Measurements from ENCODE around the gene PALM.

Gene PALM

DNA sequence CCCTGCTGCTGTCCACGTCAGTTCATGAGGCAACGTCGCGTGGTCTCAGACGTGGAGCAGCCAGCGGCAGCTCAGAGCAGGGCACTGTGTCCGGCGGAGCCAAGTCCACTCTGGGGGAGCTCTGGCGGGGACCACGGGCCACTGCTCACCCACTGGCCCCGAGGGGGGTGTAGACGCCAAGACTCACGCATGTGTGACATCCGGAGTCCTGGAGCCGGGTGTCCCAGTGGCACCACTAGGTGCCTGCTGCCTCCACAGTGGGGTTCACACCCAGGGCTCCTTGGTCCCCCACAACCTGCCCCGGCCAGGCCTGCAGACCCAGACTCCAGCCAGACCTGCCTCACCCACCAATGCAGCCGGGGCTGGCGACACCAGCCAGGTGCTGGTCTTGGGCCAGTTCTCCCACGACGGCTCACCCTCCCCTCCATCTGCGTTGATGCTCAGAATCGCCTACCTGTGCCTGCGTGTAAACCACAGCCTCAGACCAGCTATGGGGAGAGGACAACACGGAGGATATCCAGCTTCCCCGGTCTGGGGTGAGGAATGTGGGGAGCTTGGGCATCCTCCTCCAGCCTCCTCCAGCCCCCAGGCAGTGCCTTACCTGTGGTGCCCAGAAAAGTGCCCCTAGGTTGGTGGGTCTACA, 25.9 kb upstream of the PALM start (continued):
- TF ChIP-seq, protein P1, sequence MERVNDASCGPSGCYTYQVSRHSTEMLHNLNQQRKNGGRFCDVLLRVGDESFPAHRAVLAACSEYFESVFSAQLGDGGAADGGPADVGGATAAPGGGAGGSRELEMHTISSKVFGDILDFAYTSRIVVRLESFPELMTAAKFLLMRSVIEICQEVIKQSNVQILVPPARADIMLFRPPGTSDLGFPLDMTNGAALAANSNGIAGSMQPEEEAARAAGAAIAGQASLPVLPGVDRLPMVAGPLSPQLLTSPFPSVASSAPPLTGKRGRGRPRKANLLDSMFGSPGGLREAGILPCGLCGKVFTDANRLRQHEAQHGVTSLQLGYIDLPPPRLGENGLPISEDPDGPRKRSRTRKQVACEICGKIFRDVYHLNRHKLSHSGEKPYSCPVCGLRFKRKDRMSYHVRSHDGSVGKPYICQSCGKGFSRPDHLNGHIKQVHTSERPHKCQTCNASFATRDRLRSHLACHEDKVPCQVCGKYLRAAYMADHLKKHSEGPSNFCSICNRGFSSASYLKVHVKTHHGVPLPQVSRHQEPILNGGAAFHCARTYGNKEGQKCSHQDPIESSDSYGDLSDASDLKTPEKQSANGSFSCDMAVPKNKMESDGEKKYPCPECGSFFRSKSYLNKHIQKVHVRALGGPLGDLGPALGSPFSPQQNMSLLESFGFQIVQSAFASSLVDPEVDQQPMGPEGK (CRISPR knock-in tag; IDR thresholded peaks at IDR 0.05; ENCODE audit: borderline replicate concordance): no peak
- TF ChIP-seq ZNF70 (CRISPR knock-in tag; IDR thresholded peaks at IDR 0.05) (no peak), PPARA (CRISPR knock-in tag; IDR thresholded peaks at IDR 0.05; ENCODE audit: borderline replicate concordance) (no peak), ZFP3 (CRISPR knock-in tag; IDR thresholded peaks at IDR 0.05) (no peak), GLIS3 (CRISPR knock-in tag; IDR thresholded peaks at IDR 0.05) (no peak), OSR1 (CRISPR knock-in tag; IDR thresholded peaks at IDR 0.05) (no peak), TCF4 (CRISPR knock-in tag; IDR thresholded peaks at IDR 0.05; ENCODE audit: borderline replicate concordance) (no peak), CSDC2 (CRISPR knock-in tag; IDR thresholded peaks at IDR 0.05) (no peak), RARB (CRISPR knock-in tag; IDR thresholded peaks at IDR 0.05) (no peak)
- TF ChIP-seq, protein P2, sequence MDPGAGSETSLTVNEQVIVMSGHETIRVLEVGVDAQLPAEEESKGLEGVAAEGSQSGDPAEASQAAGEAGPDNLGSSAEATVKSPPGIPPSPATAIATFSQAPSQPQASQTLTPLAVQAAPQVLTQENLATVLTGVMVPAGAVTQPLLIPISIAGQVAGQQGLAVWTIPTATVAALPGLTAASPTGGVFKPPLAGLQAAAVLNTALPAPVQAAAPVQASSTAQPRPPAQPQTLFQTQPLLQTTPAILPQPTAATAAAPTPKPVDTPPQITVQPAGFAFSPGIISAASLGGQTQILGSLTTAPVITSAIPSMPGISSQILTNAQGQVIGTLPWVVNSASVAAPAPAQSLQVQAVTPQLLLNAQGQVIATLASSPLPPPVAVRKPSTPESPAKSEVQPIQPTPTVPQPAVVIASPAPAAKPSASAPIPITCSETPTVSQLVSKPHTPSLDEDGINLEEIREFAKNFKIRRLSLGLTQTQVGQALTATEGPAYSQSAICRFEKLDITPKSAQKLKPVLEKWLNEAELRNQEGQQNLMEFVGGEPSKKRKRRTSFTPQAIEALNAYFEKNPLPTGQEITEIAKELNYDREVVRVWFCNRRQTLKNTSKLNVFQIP (CRISPR knock-in tag; IDR thresholded peaks at IDR 0.05; ENCODE audit: borderline replicate concordance, low read depth): no peak

DNA sequence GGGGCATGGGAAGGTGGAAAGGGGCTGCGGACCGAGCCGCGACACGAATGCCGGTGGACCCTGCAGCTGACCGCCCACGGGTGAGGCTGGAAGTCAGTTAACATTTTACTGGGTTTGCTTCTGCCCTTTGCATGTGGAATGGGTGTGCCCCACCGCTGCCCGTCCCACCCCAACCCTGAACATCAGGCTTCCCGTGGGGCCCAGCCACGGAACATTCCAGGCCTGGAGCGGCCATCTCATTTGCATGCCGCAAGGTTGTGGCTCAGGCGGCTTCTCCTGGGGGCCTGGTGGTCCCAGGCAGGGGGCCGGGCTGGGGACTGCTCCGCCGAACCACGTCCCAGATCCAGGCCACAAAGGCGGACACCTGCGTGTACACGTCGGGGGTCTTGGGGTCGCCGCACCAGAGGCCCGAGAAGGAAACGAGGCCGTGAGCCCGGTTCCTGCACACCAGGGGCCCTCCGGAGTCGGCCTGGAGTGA, 23.2 kb upstream of the PALM start:
- TF ChIP-seq ZFP30 (CRISPR knock-in tag; IDR thresholded peaks at IDR 0.05): no peak
- no peak for TF ChIP-seq ESRRG (CRISPR knock-in tag; IDR thresholded peaks at IDR 0.05)
- no peak for TF ChIP-seq ZNF565 (CRISPR knock-in tag; conservative IDR thresholded peaks at IDR 0.05; ENCODE audit: low read depth)
- no peak for TF ChIP-seq PPARA (CRISPR knock-in tag; IDR thresholded peaks at IDR 0.05; ENCODE audit: borderline replicate concordance)
- no peak for TF ChIP-seq BACH2 (CRISPR knock-in tag; IDR thresholded peaks at IDR 0.05; ENCODE audit: borderline replicate concordance)
- TF ChIP-seq CSDC2 (CRISPR knock-in tag; IDR thresholded peaks at IDR 0.05): no peak
- TF ChIP-seq ZFP3 (CRISPR knock-in tag; IDR thresholded peaks at IDR 0.05): no peak
- TF ChIP-seq, protein P1 (CRISPR knock-in tag; IDR thresholded peaks at IDR 0.05; ENCODE audit: borderline replicate concordance): no peak
- no peak for ATAC-seq

DNA sequence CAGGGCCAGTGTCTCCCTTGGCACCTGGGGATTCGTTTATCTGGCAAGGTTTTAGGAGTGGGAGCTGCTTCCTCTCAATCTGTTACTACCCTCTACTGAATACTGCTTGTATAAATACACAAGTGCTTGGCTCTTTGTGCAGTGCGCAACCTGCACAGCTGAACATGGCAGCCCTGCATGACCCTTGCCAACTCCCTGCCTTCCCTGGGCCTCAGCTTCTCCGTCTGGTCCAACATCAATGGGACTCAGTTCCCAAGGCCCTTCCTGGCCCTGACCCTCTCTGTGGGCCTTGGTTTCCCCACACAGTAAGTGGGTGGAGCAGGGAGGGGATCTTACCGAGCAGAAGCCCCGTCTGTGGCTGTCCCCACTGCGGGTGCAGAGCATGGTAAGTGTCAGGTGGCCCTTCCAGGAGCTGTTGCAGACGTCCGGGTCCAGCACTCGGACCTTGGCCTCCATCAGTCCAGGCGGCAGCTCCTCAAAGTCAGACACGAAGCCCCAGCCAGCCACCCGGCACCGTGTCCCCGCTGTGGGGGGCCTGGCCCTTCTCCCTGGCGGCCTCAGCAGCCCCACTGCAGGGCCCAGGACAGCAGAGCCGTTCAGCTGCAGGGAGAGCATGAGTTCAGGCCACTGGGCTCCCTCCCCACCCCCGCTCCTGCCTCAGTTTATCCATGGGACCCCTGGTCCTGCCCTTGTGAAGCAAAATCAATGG, 22.0 kb upstream of the PALM start:
- no peak for TF ChIP-seq ZC3H10 (CRISPR knock-in tag; IDR thresholded peaks at IDR 0.05)
- no peak for ATAC-seq

DNA sequence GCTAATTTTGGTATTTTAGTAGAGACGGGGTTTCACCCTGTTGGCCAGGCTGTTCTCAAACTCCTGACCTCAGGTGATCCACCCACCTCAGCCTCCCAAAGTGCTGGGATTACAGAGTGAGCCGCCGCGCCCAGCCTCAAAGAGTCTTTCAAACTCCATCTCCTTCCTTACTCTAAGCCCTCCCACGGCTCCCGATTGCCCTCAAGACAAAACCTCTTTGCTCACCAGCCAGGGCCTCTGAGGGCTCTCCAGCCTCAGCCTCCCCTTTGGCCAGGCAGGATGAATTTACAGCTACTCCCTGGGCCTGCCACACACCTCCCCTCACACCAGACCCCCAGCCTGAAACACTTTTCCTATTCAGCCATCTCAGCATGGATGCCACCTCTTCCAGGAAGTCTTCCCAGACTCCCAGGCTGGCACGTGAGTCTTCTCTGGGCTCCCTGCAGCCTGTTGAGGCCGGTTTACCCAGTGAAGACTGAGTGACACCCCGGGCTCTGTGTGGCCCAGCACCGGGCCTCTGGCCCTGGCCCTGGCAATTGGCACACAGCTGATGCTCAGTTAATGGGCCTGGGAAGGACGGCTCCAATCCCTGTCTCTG, 21.1 kb upstream of the PALM start:
- no peak for TF ChIP-seq SNAI2 (CRISPR knock-in tag; IDR thresholded peaks at IDR 0.05)
- TF ChIP-seq, protein P3, sequence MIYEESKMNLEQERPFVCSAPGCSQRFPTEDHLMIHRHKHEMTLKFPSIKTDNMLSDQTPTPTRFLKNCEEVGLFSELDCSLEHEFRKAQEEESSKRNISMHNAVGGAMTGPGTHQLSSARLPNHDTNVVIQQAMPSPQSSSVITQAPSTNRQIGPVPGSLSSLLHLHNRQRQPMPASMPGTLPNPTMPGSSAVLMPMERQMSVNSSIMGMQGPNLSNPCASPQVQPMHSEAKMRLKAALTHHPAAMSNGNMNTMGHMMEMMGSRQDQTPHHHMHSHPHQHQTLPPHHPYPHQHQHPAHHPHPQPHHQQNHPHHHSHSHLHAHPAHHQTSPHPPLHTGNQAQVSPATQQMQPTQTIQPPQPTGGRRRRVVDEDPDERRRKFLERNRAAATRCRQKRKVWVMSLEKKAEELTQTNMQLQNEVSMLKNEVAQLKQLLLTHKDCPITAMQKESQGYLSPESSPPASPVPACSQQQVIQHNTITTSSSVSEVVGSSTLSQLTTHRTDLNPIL (CRISPR knock-in tag; IDR thresholded peaks at IDR 0.05; ENCODE audit: low read depth): no peak
- TF ChIP-seq, protein P4, sequence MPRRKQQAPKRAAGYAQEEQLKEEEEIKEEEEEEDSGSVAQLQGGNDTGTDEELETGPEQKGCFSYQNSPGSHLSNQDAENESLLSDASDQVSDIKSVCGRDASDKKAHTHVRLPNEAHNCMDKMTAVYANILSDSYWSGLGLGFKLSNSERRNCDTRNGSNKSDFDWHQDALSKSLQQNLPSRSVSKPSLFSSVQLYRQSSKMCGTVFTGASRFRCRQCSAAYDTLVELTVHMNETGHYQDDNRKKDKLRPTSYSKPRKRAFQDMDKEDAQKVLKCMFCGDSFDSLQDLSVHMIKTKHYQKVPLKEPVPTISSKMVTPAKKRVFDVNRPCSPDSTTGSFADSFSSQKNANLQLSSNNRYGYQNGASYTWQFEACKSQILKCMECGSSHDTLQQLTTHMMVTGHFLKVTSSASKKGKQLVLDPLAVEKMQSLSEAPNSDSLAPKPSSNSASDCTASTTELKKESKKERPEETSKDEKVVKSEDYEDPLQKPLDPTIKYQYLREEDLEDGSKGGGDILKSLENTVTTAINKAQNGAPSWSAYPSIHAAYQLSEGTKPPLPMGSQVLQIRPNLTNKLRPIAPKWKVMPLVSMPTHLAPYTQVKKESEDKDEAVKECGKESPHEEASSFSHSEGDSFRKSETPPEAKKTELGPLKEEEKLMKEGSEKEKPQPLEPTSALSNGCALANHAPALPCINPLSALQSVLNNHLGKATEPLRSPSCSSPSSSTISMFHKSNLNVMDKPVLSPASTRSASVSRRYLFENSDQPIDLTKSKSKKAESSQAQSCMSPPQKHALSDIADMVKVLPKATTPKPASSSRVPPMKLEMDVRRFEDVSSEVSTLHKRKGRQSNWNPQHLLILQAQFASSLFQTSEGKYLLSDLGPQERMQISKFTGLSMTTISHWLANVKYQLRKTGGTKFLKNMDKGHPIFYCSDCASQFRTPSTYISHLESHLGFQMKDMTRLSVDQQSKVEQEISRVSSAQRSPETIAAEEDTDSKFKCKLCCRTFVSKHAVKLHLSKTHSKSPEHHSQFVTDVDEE (CRISPR knock-in tag; IDR thresholded peaks at IDR 0.05): no peak
- TF ChIP-seq OSR1 (CRISPR knock-in tag; IDR thresholded peaks at IDR 0.05): no peak
- no peak for TF ChIP-seq ZNF70 (CRISPR knock-in tag; IDR thresholded peaks at IDR 0.05)
- ATAC-seq: no peak

Data from SK-N-SH treated with all-trans-retinoic acid at 6 μM for 48 hours (cell line).